PC-9 (cell line): ENCODE data around the gene GSC2. TPM values are rescaled to one million over a fixed set of nuclear protein-coding genes. Genes with fewer than 3 reads are reported as not detected.

Source experiments
- BruUV-seq: library from RNA; stranded (reverse); fragments of 400-500 nt; replicated peaks from 2 replicates; lab custom pipeline; 2021; lab: Mats Ljungman, UMichigan
- CTCF ChIA-PET: fragments of 300-600 bp; sonication (Branson Sonifier 250); formaldehyde crosslinking; loops from one replicate; lab custom pipeline; 2022; ENCODE audit warnings: antibody characterized with exemption; lab: Charles Lee
- POLR2A ChIA-PET: fragments of 300-600 bp; sonication (Branson Sonifier 250); formaldehyde crosslinking; loops from one replicate; lab custom pipeline; 2022; ENCODE audit warnings: antibody characterized with exemption; ENCODE audit not compliant: unreplicated experiment; lab: Charles Lee
- DNase-seq, 2 experiments: peaks; one replicate each; pipeline versions ENCODE4 v3.0.0 to v3.0.0-alpha.2; 2015 to 2022; ENCODE audit warnings: mixed read lengths in 1 of 2
- H2AFZ ChIP-seq: fragments of 200-600 bp; sonication (generic); 2 replicates; pipeline ENCODE4 v1.8.1; 2017; ENCODE audit warnings: antibody characterized with exemption
- H3F3A ChIP-seq: fragments of 200-600 bp; sonication (generic); 2 replicates; pipeline ENCODE4 v1.8.1; 2017; ENCODE audit warnings: antibody characterized with exemption, mild to moderate bottlenecking, low read depth; ENCODE audit not compliant: insufficient read depth
- H3K27ac ChIP-seq: fragments of 200-600 bp; sonication (generic); 2 replicates; pipeline ENCODE4 v1.6.1; 2016; ENCODE audit warnings: mixed run types
- H3K27me3 ChIP-seq: fragments of 200-600 bp; sonication (generic); 2 replicates; pipeline ENCODE4 v1.6.1; 2016; ENCODE audit warnings: low read depth, mixed run types; ENCODE audit not compliant: insufficient read depth
- H3K36me3 ChIP-seq: fragments of 200-600 bp; sonication (generic); 2 replicates; pipeline ENCODE4 v1.6.1; 2016; ENCODE audit warnings: low read depth, mixed run types
- H3K4me1 ChIP-seq: fragments of 200-600 bp; sonication (generic); replicated peaks from 2 replicates; pipeline ENCODE4 v1.6.1; 2016; ENCODE audit warnings: mixed run types; ENCODE audit not compliant: insufficient read depth
- H3K4me2 ChIP-seq: fragments of 200-600 bp; sonication (generic); 2 replicates; pipeline ENCODE4 v1.6.1; 2017; ENCODE audit warnings: mixed run types
- H3K4me3 ChIP-seq: fragments of 200-600 bp; sonication (generic); 2 replicates; pipeline ENCODE4 v1.6.1; 2016; ENCODE audit warnings: mixed run types
- H3K79me2 ChIP-seq: fragments of 200-600 bp; sonication (generic); 2 replicates; pipeline ENCODE4 v1.6.1; 2017; ENCODE audit warnings: low read depth, mixed run types
- H3K9me2 ChIP-seq: fragments of 200-600 bp; sonication (generic); 2 replicates; pipeline ENCODE4 v1.8.1; 2017; ENCODE audit warnings: mild to moderate bottlenecking; ENCODE audit not compliant: insufficient read depth
- H3K9me3 ChIP-seq: fragments of 200-600 bp; sonication (generic); 2 replicates; pipeline ENCODE4 v1.8.1; 2016; ENCODE audit warnings: low read depth; ENCODE audit not compliant: insufficient read depth
- H4K20me1 ChIP-seq: fragments of 200-600 bp; sonication (generic); 2 replicates; pipeline ENCODE4 v1.8.1; 2017; ENCODE audit not compliant: insufficient read depth
- CTCF ChIP-seq: fragments of 200-600 bp; sonication (generic); conservative IDR thresholded peaks from 2 replicates; pipeline ENCODE4 v1.6.1; 2017; ENCODE audit warnings: mixed run types, antibody characterized with exemption, mild to moderate bottlenecking, moderate library complexity
- EZH2 ChIP-seq: fragments of 200-600 bp; sonication (generic); IDR thresholded peaks from 2 replicates; pipeline ENCODE4 v1.8.0; 2017; ENCODE audit warnings: antibody characterized with exemption, low read depth
- intact Hi-C: fragments of 100-400 bp; cut with micrococcal nuclease; formaldehyde crosslinking; loops from one replicate; pipeline ENCODE4 v1.10.0; 2022; ENCODE audit not compliant: unreplicated experiment
- total RNA-seq: library from RNA; stranded (reverse); gene quantifications from 2 replicates; pipeline ENCODE4 v1.2.3, GENCODE V29; 2021

Gene GSC2
- total RNA-seq, 1 experiment from 2014 or later, result not detected

DNA sequence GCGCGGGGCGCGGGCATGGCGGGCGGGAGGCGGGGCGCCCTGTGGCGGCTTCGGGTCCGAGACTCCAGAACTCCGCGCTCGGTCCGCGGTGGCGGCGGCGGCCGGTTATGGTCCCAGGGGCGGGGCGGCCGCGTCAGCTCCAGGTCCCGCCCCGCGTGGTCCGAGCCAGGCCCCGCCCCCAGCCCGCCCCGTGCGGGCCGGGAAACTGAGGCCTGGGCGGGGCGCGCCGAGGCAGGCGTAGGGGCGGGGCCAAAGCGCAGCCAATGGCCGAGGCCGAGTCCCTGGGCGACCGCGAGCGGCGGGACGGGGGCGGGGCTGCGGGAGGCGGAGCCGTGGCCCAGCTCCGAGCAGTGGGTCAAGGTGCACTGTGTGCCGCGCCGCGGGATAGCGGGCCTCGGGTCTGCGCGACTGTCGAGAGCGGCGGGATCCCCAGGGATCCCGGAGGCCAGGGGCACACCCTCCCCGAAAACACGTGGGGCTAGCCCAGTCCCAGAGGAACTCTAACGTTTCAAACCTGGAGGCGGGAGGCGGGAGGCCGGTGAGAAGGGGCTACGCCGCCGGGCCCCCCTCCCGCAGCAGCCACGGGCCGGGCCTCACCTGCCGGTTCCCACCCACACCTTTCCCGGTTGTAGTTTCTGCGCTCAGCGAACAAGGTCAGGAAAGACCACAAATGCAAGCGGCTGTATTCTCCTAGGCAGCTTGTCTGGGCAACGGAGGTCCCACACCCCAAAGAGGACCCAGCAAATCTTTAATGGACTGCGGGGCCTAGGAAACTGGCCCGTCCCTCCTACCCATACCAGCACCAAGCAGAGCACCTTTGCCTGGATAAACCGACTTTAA is 28.8 kb upstream of the GSC2 start, which contains the start of gene SLC25A1:
TSS of gene SLC25A1 (minus strand) at position 80 of the 840 bp plus-strand sequence. CDS start at position 17, 63 bp downstream.
- Histone ChIP-seq H3K9me3 (no peaks in the 10 kb centered on the region), H3K9me2 (no peaks in the 10 kb centered on the region), H4K20me1 (peaks cover 23% of the 10 kb centered on the region), H3K4me2 (peak within 1 kb of the TSS; percentile 91), H3F3A (peaks cover 29% of the 10 kb centered on the region; the same call in 1 of the 2 replicates), H3K36me3 (0 out of 2 replicates have a peak, but pooled peaks cover 7% of the 10 kb centered on the region), H3K79me2 (peaks cover 40% of the 10 kb centered on the region), H3K27ac (peak within 1 kb of the TSS; percentile 36), H2AFZ (peak within 1 kb of the TSS; percentile 88), H3K4me3 (peak within 1 kb of the TSS; percentile 88), H3K27me3 (no peaks in the 10 kb centered on the region), H3K4me1 (peaks cover 29% of the 10 kb centered on the region; the same call in 1 of the 2 replicates)
- ChIA-PET CTCF (interaction anchor here (0.6 to 0.9 kb wide), 2 partner anchors 34 to 214 kb away, joined by 3 to 4 read pairs; partner anchors contain the start of gene ESS2), POLR2A (interaction anchor here (0.5 to 0.7 kb wide), 3 partner anchors 34 to 212 kb away, joined by 3 to 6 read pairs (median 3); partner anchors contain the start of gene ESS2)
- TF ChIP-seq CTCF (no peak), EZH2 (no peak)
- no TSS peak for BruUV-seq
- DNase-seq, result peak; percentile 65 to 89
- intact Hi-C loops, result loop anchor here (2.0 to 5.0 kb wide), 4 partner anchors 112 to 300 kb away; partner anchors contain the start of genes CDC45, CLTCL1, MRPL40 and UFD1

GRCh38 chr22:19178065-19178656 is 28.1 kb upstream of the GSC2 start:
- peaks cover 36% of the 10 kb centered on the region; the same call in 1 of the 2 replicates for H3F3A ChIP-seq
- peak overlapping the region; percentile 91 for H3K4me2 ChIP-seq
- peak overlapping the region; percentile 23; the same call in 1 of the 2 replicates for H3K27ac ChIP-seq
- 0 out of 2 replicates have a peak, but pooled peaks cover 7% of the 10 kb centered on the region for H3K36me3 ChIP-seq
- peak overlapping the region; percentile 55; the same call in 1 of the 2 replicates for H2AFZ ChIP-seq
- peak in 1 of 2 experiments; percentile 54 for DNase-seq
- peaks cover 27% of the 10 kb centered on the region for H3K4me1 ChIP-seq
- peak overlapping the region; percentile 88 for H3K4me3 ChIP-seq
- no peaks in the 10 kb centered on the region for H3K27me3 ChIP-seq
- H4K20me1 ChIP-seq, result peaks cover 30% of the 10 kb centered on the region
- ChIA-PET CTCF (interaction anchor here (0.6 to 0.9 kb wide), 2 partner anchors 34 to 215 kb away, joined by 3 to 4 read pairs; partner anchors contain the start of gene ESS2), POLR2A (interaction anchor here (0.7 kb wide), 1 partner anchor 34 kb away, joined by 3 read pairs; the partner anchor contains the start of gene ESS2)
- TF ChIP-seq EZH2, result no peak
- no peak for TF ChIP-seq CTCF
- intact Hi-C loops, result loop anchor here (2.0 to 5.0 kb wide), 4 partner anchors 113 to 301 kb away; partner anchors contain the start of genes CDC45, CLTCL1, MRPL40 and UFD1
- BruUV-seq, result no TSS peak
- H3K9me3 ChIP-seq, result no peaks in the 10 kb centered on the region
- no peaks in the 10 kb centered on the region for H3K9me2 ChIP-seq
- peaks cover 47% of the 10 kb centered on the region for H3K79me2 ChIP-seq
